ENCODE measurements around the gene CS.

The CS gene

GRCh38 chr12:56221757-56222530, 78.2 kb downstream of the CS start, which contains the start of gene RNF41:
Gene RNF41, minus strand, starts transcription at chr12:56221922. Its CDS starts 7,875 bp downstream, at chr12:56214047.
- DNase-seq (ENCODE audit: low read depth in 1 of 2, low spot score in 1 of 2): peak; percentile 85 to 91
